ENCODE results near the gene STUB1.

STUB1 gene

DNA sequence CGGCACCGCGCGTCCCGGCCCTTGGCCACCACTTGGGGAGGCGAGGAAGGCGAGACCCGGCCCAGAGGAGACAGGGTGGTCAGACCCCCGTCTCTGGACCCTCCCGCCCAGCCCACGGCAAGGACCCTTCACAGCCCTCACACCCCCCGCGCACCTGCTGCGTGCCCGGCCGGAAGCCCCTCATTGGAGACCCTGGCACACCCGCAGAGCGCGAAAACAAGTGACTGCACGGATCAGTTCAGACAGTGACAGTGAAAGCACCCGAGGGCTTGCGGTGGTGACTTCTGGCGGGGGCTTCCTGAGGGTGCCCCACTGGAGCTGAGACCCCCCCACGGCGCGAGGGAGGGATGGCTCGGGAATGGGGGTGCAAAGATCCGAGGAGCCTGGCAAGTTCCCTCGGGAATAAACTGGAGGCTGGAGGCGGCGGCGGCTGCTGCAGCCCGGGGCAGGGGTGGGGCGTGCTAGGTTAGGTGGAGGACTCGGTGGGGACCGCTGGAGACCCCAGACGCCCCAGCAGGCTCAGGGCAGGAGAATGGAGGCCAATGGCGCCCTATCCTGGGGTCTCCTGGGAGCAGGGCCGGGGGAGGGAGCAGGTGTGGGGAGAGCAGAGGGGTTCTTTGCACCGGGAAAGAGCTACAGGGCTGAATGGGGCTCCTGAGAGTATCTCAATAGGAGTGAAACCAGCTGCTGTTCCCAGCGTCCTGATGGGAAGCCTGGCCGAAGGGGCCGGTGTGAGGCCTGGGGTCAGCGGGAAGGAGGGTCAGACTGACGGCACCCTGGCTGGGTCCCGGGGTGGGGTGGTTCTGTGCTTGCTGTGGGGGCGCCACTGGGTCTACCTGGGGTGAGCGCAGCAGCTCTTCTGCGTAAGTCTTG, 26.2 kb downstream of the STUB1 start:
- in situ Hi-C loops (cut with MboI; ENCODE audit: low pct_unique_long_range_greater_than_20kb, low sequenced_read_pairs, unreplicated experiment), result no loop called here
- DNase-seq (ENCODE audit: low spot score), result no peak
- TF ChIP-seq, protein P1, sequence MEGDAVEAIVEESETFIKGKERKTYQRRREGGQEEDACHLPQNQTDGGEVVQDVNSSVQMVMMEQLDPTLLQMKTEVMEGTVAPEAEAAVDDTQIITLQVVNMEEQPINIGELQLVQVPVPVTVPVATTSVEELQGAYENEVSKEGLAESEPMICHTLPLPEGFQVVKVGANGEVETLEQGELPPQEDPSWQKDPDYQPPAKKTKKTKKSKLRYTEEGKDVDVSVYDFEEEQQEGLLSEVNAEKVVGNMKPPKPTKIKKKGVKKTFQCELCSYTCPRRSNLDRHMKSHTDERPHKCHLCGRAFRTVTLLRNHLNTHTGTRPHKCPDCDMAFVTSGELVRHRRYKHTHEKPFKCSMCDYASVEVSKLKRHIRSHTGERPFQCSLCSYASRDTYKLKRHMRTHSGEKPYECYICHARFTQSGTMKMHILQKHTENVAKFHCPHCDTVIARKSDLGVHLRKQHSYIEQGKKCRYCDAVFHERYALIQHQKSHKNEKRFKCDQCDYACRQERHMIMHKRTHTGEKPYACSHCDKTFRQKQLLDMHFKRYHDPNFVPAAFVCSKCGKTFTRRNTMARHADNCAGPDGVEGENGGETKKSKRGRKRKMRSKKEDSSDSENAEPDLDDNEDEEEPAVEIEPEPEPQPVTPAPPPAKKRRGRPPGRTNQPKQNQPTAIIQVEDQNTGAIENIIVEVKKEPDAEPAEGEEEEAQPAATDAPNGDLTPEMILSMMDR (IDR thresholded peaks at IDR 0.05; ENCODE audit: extremely low read depth, insufficient read depth, missing control alignments), result no peak

DNA sequence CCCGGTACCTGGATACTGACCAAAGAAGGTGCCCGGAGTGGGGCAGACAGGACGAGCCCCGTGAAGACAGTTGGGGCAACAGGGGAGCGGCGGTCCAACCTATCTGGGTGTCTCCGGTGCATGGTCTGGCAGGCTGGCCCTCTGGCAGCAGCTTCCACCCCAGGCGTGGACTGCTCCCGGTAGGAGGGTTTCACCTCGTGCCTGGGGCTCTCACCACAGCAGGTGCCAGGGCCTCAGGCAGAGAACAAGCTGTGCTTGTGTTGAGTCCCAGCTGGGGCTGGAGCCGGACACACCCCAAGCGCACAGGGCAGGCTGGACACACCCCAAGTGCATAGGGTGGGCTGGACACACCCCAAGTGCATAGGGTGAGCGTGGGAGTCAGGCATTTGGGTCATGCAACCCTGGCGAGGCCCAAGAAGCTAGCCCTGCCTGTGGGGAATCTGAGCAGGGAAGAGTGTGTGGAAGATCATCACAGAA, 26.9 kb downstream of the STUB1 start:
- no peak for DNase-seq (ENCODE audit: low spot score)
- in situ Hi-C loops (cut with MboI; ENCODE audit: low pct_unique_long_range_greater_than_20kb, low sequenced_read_pairs, unreplicated experiment), result no loop called here
- TF ChIP-seq, protein P1 (IDR thresholded peaks at IDR 0.05; ENCODE audit: extremely low read depth, insufficient read depth, missing control alignments), result no peak

DNA sequence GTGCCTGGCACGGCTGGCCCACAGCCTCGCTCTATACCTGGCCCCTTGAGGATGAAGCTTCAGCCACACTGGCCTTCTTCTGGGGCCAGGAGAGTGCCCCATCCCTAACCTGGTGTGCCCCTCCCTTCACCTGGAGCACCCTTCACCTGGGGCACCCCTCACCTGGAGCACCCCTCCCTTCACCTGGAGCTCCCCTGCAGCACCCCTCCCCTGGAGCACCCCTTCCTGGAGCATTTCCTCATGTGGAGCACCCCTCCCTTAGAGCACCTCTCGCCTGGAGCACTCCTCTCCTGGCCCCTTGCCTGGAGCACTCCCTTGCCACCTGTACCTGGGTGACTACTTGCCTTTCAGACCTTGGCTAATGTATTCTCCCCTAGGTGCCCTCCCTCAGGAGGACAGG, 27.8 kb downstream of the STUB1 start:
- in situ Hi-C loops (cut with MboI; ENCODE audit: low pct_unique_long_range_greater_than_20kb, low sequenced_read_pairs, unreplicated experiment), result no loop called here
- TF ChIP-seq, protein P1 (IDR thresholded peaks at IDR 0.05; ENCODE audit: extremely low read depth, insufficient read depth, missing control alignments), result no peak
- no peak for DNase-seq (ENCODE audit: low spot score)

DNA sequence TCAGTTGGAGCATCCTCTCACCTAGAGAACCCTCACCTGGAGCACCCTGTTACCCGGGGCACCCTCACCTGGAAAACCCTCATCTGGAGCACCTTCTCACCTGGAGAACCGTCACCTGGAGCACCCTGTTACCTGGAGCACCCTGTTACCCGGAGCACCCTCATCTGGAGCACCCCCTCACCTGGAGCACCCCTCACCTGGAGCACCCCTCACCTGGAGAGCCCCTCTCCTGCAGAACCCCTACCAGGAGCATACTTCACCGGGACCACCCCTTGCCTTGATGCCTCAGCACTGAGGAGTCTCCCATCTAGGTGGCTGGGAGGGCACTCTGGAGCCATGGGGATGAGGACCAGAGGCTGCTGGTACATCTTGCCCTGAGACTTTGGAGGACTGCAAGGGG, 28.7 kb downstream of the STUB1 start:
- in situ Hi-C loops (cut with MboI; ENCODE audit: low pct_unique_long_range_greater_than_20kb, low sequenced_read_pairs, unreplicated experiment), result no loop called here
- TF ChIP-seq, protein P1 (IDR thresholded peaks at IDR 0.05; ENCODE audit: extremely low read depth, insufficient read depth, missing control alignments), result no peak
- DNase-seq (ENCODE audit: low spot score), result no peak

DNA sequence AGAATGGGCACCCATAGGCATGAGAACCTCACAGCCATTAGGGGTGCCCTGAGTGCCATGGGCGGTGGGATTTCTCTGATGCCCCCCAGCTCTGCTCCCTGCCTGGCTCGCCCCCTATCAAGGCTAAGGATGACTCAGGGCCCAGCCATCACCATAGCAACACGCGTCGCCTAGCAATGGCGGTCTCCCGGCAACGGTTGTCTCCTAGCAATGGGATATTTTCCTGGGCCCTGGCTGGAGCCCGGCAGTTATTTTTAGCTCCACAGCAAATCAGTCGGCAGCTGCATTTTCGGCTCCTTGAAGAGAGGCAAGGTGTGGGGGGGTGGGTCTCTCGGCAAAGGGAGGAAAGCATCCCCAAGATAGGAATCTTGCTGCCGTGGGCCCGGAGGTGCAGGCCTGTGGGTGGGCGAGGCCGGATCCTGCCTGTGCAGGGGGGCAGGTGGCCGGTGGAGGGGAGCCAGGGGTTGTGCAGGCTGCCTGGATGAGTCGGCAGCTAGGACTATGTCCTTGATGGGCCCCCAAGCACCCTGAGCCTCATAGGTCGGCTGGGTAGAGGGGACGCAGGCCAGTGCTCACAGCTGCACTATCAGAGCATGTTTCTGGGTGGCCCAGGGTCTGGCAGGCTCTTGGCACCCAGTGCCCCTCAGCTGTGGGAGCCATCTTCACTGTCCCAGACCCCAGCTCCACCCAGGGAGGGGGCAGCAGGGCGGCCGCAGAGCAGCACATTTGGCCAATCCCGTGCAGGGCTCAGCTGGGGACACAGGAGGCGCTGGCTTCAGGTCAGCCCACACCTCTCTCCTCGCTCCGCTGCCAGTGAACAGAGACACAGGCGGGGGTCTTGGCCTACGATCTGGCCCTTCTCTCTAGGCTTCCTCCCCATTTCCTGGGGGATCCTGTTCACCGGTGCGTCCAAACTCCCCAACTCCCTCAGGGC, 29.6 kb downstream of the STUB1 start:
- no peak for DNase-seq (ENCODE audit: low spot score)
- TF ChIP-seq, protein P1 (IDR thresholded peaks at IDR 0.05; ENCODE audit: extremely low read depth, insufficient read depth, missing control alignments), result no peak
- in situ Hi-C loops (cut with MboI; ENCODE audit: low pct_unique_long_range_greater_than_20kb, low sequenced_read_pairs, unreplicated experiment), result loop anchor here (5.0 kb wide), 1 partner anchor 77 kb away; the partner anchor contains the start of genes CHTF18 and RPUSD1

DNA sequence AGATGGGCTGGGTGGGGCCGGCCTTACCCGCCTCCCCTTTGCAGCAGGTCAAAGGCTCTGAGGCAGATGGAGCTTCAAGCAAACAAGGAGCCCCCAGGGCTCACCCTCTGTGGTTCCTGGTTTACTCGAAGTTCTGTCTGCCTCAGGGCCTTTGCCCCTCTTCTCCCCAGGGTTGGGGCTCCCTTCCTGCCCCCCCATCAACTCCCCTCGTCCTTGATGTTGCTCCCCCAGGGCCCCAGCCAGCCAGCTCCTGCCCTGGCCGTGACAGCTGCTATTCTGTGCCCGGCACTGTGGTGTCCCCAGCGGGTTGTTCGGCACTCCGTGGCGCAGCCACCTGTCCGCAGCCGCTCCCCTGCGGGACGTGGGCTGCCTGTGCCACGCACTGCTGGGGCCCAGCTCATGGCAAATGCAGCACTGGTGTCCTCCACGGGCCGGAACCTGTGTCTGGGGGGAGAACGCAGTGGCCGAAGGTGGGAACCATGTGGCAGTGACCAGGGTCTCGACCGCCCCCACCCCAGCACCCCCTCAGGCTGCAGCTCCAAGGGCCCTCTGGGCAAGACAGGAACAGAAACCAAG, 30.4 kb downstream of the STUB1 start:
- in situ Hi-C loops (cut with MboI; ENCODE audit: low pct_unique_long_range_greater_than_20kb, low sequenced_read_pairs, unreplicated experiment), result loop anchor here (5.0 kb wide), 1 partner anchor 77 kb away; the partner anchor contains the start of genes CHTF18 and RPUSD1
- TF ChIP-seq, protein P1 (IDR thresholded peaks at IDR 0.05; ENCODE audit: extremely low read depth, insufficient read depth, missing control alignments), result no peak
- DNase-seq (ENCODE audit: low spot score), result no peak
